ENCODE data around the gene ENPP7.

- TF ChIP-seq POLR2A (IDR thresholded peaks at IDR 0.05) (no peak), EP300 (IDR thresholded peaks at IDR 0.05) (peak in 1 of 2 donors; percentile 25)
Measured at GRCh38 chr17:79776376-79777119, 45.8 kb downstream of the ENPP7 start.
